ENCODE data around the gene KRT38.

The KRT38 gene

DNA sequence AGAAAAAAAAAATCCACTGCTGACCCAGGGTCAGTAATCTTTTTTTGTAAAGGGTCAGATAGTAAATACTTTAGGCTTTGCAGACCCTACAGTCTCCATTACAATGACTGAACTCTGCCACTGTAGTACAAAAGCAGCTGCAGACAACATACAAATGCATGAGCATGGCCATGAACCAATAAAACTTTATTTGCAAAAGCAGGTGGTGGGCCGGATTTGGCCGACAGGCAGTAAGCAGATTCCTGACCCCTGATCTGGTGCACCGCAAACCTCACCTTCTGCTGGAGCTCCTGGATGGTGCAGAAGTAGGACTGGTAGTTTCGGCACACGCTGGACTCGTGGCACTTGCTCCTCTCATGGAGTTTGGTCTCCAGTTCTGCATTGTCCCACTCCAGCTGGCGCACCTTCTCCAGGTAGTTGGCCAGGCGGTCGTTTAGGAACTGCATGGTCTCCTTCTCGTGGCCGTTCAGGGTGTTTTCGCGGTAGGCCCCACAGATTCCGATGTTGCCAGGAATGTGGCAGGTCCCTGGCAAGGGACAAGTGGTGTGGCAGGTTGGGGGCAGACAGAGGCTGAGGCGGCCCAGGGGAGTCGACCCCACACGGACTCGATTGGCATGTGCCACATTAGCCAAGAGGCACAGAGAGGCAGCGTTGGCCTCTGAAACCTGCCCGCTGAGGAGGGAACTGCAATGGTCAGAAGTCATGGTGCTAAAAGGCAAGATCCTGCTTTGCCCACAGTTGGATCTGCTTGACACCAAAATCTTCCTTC lies 29.5 kb downstream of the KRT38 start:
- H2AK5ac ChIP-seq (ENCODE audit: low read length) = no peak overlapping the region
- no peak overlapping the region for H3K4ac ChIP-seq (ENCODE audit: low read depth, low read length)
- no peak overlapping the region for H2BK12ac ChIP-seq (ENCODE audit: low read length)
- H3K9ac ChIP-seq (ENCODE audit: low read length) = no peak overlapping the region
- H2BK5ac ChIP-seq (ENCODE audit: low read depth, low read length, poor library complexity) = no peak overlapping the region
- no peak overlapping the region for H4K12ac ChIP-seq (ENCODE audit: low read depth, low read length)
- no peaks in the 10 kb centered on the region for H3K79me1 ChIP-seq (ENCODE audit: low read length)
- H4K8ac ChIP-seq (ENCODE audit: low read depth, low read length) = no peak overlapping the region
- H3K4me2 ChIP-seq (ENCODE audit: low read length) = no peak overlapping the region
- DNase-seq = no peak
- H3K23ac ChIP-seq (ENCODE audit: low read length) = peak overlapping the region; percentile 10
- no peak overlapping the region for H2BK120ac ChIP-seq (ENCODE audit: insufficient read depth, low read length, poor library complexity)
- no peak overlapping the region for H4K91ac ChIP-seq (ENCODE audit: low read depth, low read length)
- no peak overlapping the region for H3K27ac ChIP-seq (ENCODE audit: low read depth, low read length)
- H3K14ac ChIP-seq (ENCODE audit: low read length) = no peak overlapping the region
- peaks cover 5% of the 10 kb centered on the region for H3K9me3 ChIP-seq (ENCODE audit: insufficient read depth, low read depth, low read length)
- H2AFZ ChIP-seq (ENCODE audit: insufficient read depth, low read length, poor library complexity) = no peak overlapping the region
- H3K27me3 ChIP-seq (ENCODE audit: insufficient read depth, low read length) = no peaks in the 10 kb centered on the region
- no peak overlapping the region for H3K18ac ChIP-seq (ENCODE audit: low read length)
- H3K79me2 ChIP-seq (ENCODE audit: control insufficient read depth, insufficient read depth, low read length, poor library complexity) = no peaks in the 10 kb centered on the region
- peaks cover 0 to 5% of the 10 kb centered on the region in 2 experiments for H3K4me1 ChIP-seq (ENCODE audit: control insufficient read depth in 1 of 2, insufficient read depth in 2 of 2, low read length in 2 of 2)
- no CpG with 5 or more reads among the region's 20 CpGs for WGBS (ENCODE audit: extremely low coverage, insufficient coverage, insufficient read length)
- no peaks in the 10 kb centered on the region for H3K36me3 ChIP-seq (ENCODE audit: control insufficient read depth in 1 of 2, insufficient read depth in 2 of 2, low read length in 2 of 2)
- no peak overlapping the region for H3K4me3 ChIP-seq (ENCODE audit: low read depth, low read length)

- no peak overlapping the region for H3K4me3 ChIP-seq (ENCODE audit: low read depth, low read length)
- no CpG with 5 or more reads among the region's 10 CpGs for WGBS (ENCODE audit: extremely low coverage, insufficient coverage, insufficient read length)
- no peak overlapping the region for H2AFZ ChIP-seq (ENCODE audit: insufficient read depth, low read length, poor library complexity)
- H3K9me3 ChIP-seq (ENCODE audit: insufficient read depth, low read depth, low read length) = peaks cover 3% of the 10 kb centered on the region
- no peaks in the 10 kb centered on the region for H3K79me2 ChIP-seq (ENCODE audit: control insufficient read depth, insufficient read depth, low read length, poor library complexity)
- no peak overlapping the region for H2BK12ac ChIP-seq (ENCODE audit: low read length)
- no peak overlapping the region for H3K27ac ChIP-seq (ENCODE audit: low read depth, low read length)
- no peaks in the 10 kb centered on the region for H3K79me1 ChIP-seq (ENCODE audit: low read length)
- no peak overlapping the region for H4K91ac ChIP-seq (ENCODE audit: low read depth, low read length)
- H2BK120ac ChIP-seq (ENCODE audit: insufficient read depth, low read length, poor library complexity) = no peak overlapping the region
- H3K18ac ChIP-seq (ENCODE audit: low read length) = no peak overlapping the region
- H2BK5ac ChIP-seq (ENCODE audit: low read depth, low read length, poor library complexity) = no peak overlapping the region
- H3K27me3 ChIP-seq (ENCODE audit: insufficient read depth, low read length) = no peaks in the 10 kb centered on the region
- H3K23ac ChIP-seq (ENCODE audit: low read length) = no peak overlapping the region
- H3K14ac ChIP-seq (ENCODE audit: low read length) = no peak overlapping the region
- no peaks in the 10 kb centered on the region for H3K36me3 ChIP-seq (ENCODE audit: control insufficient read depth in 1 of 2, insufficient read depth in 2 of 2, low read length in 2 of 2)
- H3K4me1 ChIP-seq (ENCODE audit: control insufficient read depth in 1 of 2, insufficient read depth in 2 of 2, low read length in 2 of 2) = peaks cover 0 to 4% of the 10 kb centered on the region in 2 experiments
- DNase-seq = peak; percentile 82 to 90
- no peak overlapping the region for H3K9ac ChIP-seq (ENCODE audit: low read length)
- no peak overlapping the region for H4K8ac ChIP-seq (ENCODE audit: low read depth, low read length)
- no peak overlapping the region for H2AK5ac ChIP-seq (ENCODE audit: low read length)
- no peak overlapping the region for H3K4me2 ChIP-seq (ENCODE audit: low read length)
- no peak overlapping the region for H4K12ac ChIP-seq (ENCODE audit: low read depth, low read length)
- H3K4ac ChIP-seq (ENCODE audit: low read depth, low read length) = no peak overlapping the region
These were observed 33.6 kb downstream of the KRT38 start for GRCh38 chr17:41407226-41407625.

- DNase-seq = peak in 1 of 2 donors; percentile 28
- H2BK120ac ChIP-seq (ENCODE audit: insufficient read depth, low read length, poor library complexity) = no peak overlapping the region
- WGBS (ENCODE audit: extremely low coverage, insufficient coverage, insufficient read length) = no CpG with 5 or more reads among the region's 5 CpGs
These were observed 34.6 kb downstream of the KRT38 start for GRCh38 chr17:41406205-41406604.

DNA sequence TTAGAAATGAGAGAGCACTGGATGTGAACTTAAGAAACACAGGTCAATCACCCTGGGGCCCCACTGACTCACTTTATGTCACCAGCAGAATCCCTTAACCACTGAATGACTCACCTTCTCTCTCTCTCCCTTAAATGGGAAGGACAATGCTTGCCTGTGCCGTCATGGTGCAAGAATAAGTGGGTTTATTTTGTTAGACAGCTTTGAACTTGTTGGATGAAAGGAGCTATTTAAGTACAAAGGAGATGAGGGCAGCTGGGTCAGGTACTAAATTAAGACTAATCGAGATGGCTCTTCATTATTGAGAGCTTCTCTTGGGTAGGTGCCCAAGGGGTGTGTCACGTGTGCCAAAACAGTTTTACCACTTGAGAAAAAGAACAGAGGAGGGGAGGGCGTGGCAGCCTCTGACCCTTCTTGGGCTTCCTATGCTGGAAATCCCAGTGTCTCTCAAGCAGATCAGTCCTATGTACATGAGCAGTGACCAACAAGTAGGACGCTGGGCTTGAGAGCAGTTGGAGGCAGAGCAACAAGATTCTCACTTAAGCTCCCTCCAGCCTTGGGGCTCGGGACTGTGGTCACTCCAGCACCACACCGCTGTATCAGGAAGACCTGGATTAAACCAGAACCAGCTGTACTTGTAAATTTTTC lies 36.6 kb downstream of the KRT38 start:
- Histone ChIP-seq H3K14ac (ENCODE audit: low read length) (no peak overlapping the region), H3K79me2 (ENCODE audit: control insufficient read depth, insufficient read depth, low read length, poor library complexity) (no peaks in the 10 kb centered on the region), H2BK12ac (ENCODE audit: low read length) (peak overlapping the region; percentile 6), H2AFZ (ENCODE audit: insufficient read depth, low read length, poor library complexity) (no peak overlapping the region), H3K23ac (ENCODE audit: low read length) (no peak overlapping the region), H2AK5ac (ENCODE audit: low read length) (no peak overlapping the region), H3K4ac (ENCODE audit: low read depth, low read length) (no peak overlapping the region), H3K4me2 (ENCODE audit: low read length) (no peak overlapping the region), H4K91ac (ENCODE audit: low read depth, low read length) (no peak overlapping the region), H2BK120ac (ENCODE audit: insufficient read depth, low read length, poor library complexity) (no peak overlapping the region), H3K4me3 (ENCODE audit: low read depth, low read length) (no peak overlapping the region), H3K9me3 (ENCODE audit: insufficient read depth, low read depth, low read length) (no peaks in the 10 kb centered on the region), H3K79me1 (ENCODE audit: low read length) (no peaks in the 10 kb centered on the region), H3K4me1 (ENCODE audit: control insufficient read depth in 1 of 2, insufficient read depth in 2 of 2, low read length in 2 of 2) (peaks cover 0 to 6% of the 10 kb centered on the region in 2 experiments), H3K27me3 (ENCODE audit: insufficient read depth, low read length) (no peaks in the 10 kb centered on the region), H2BK5ac (ENCODE audit: low read depth, low read length, poor library complexity) (no peak overlapping the region), H3K27ac (ENCODE audit: low read depth, low read length) (no peak overlapping the region), H3K18ac (ENCODE audit: low read length) (no peak overlapping the region), H4K8ac (ENCODE audit: low read depth, low read length) (no peak overlapping the region), H3K9ac (ENCODE audit: low read length) (no peak overlapping the region), H4K12ac (ENCODE audit: low read depth, low read length) (no peak overlapping the region), H3K36me3 (ENCODE audit: control insufficient read depth in 1 of 2, insufficient read depth in 2 of 2, low read length in 2 of 2) (no peaks in the 10 kb centered on the region)
- WGBS (ENCODE audit: extremely low coverage, insufficient coverage, insufficient read length) = no CpG with 5 or more reads among the region's 7 CpGs
- peak; percentile 72 to 80 for DNase-seq

More at GRCh38 chr17:41406205-41406604, 34.6 kb downstream of the KRT38 start:
- Histone ChIP-seq H4K12ac (ENCODE audit: low read depth, low read length) (no peak overlapping the region), H3K4me2 (ENCODE audit: low read length) (no peak overlapping the region), H3K23ac (ENCODE audit: low read length) (no peak overlapping the region), H3K79me1 (ENCODE audit: low read length) (no peaks in the 10 kb centered on the region), H2AFZ (ENCODE audit: insufficient read depth, low read length, poor library complexity) (no peak overlapping the region), H3K36me3 (ENCODE audit: control insufficient read depth in 1 of 2, insufficient read depth in 2 of 2, low read length in 2 of 2) (no peaks in the 10 kb centered on the region), H2AK5ac (ENCODE audit: low read length) (no peak overlapping the region), H4K91ac (ENCODE audit: low read depth, low read length) (no peak overlapping the region), H3K27ac (ENCODE audit: low read depth, low read length) (no peak overlapping the region), H3K4ac (ENCODE audit: low read depth, low read length) (no peak overlapping the region), H4K8ac (ENCODE audit: low read depth, low read length) (no peak overlapping the region), H3K9me3 (ENCODE audit: insufficient read depth, low read depth, low read length) (peaks cover 1% of the 10 kb centered on the region), H3K27me3 (ENCODE audit: insufficient read depth, low read length) (no peaks in the 10 kb centered on the region), H2BK12ac (ENCODE audit: low read length) (no peak overlapping the region), H3K4me1 (ENCODE audit: control insufficient read depth in 1 of 2, insufficient read depth in 2 of 2, low read length in 2 of 2) (peaks cover 0 to 4% of the 10 kb centered on the region in 2 experiments), H2BK5ac (ENCODE audit: low read depth, low read length, poor library complexity) (no peak overlapping the region), H3K14ac (ENCODE audit: low read length) (no peak overlapping the region), H3K4me3 (ENCODE audit: low read depth, low read length) (no peak overlapping the region), H3K9ac (ENCODE audit: low read length) (no peak overlapping the region), H3K79me2 (ENCODE audit: control insufficient read depth, insufficient read depth, low read length, poor library complexity) (no peaks in the 10 kb centered on the region), H3K18ac (ENCODE audit: low read length) (no peak overlapping the region)

Data from trophoblast cell (in vitro differentiated cells and primary cell).